Ovary (tissue), 9 donors: ENCODE measurements around the gene TRIOBP. TPM values are rescaled to one million over a fixed set of nuclear protein-coding genes. Genes with fewer than 3 reads are reported as not detected.

Experiments used
- DNase-seq, 5 donors: peaks; one replicate each; pipeline ENCODE4 v3.0.0-alpha.2; 2019 to 2020
- H3K27ac ChIP-seq, 2 donors: fragments of 200-600 bp; one replicate each; pipeline versions ENCODE4 v1.5.1 to v1.8.0; 2019 to 2022
- H3K27me3 ChIP-seq: fragments of 200-600 bp; one replicate; pipeline ENCODE4 v1.8.0; 2022
- H3K36me3 ChIP-seq: fragments of 200-600 bp; sonication (generic); one replicate; pipeline ENCODE4 v1.5.1; 2019
- H3K4me1 ChIP-seq: one replicate; pipeline ENCODE4 v1.8.1; 2013; ENCODE audit warnings: mild to moderate bottlenecking, moderate library complexity; ENCODE audit not compliant: insufficient read depth
- H3K4me3 ChIP-seq: fragments of 200-600 bp; sonication (generic); one replicate; pipeline ENCODE4 v1.5.1; 2017
- H3K9me3 ChIP-seq, 2 donors: fragments of 200-600 bp in 1 of 2; sonication (generic) in 1 of 2; one replicate each; pipeline versions ENCODE4 v1.5.1 to v1.8.1; 2013 to 2019; ENCODE audit warnings: mild to moderate bottlenecking in 1 of 2, moderate library complexity in 1 of 2
- EP300 ChIP-seq: sonication (generic); formaldehyde crosslinking; IDR thresholded peaks from one replicate; pipeline ENCODE4 v1.6.1; 2017; ENCODE audit warnings: antibody characterized with exemption
- POLR2A ChIP-seq: fragments of 450-650 bp; IDR thresholded peaks from one replicate; pipeline ENCODE4 v1.6.1; 2017; ENCODE audit warnings: antibody characterized with exemption, mild to moderate bottlenecking, moderate library complexity
- WGBS, 3 donors: extraction: QIAGEN DNeasy Blood & Tissue Kit in 1 of 3; methylation state at CpG; one replicate each; pipeline versions ENCODE4 v1.1.5 to v1.1.7; 2013 to 2017; 5-methylcytosine and 5-hydroxymethylcytosine counted together
- intact Hi-C, 4 donors: fragments of 100-400 bp; cut with DNase I; formaldehyde crosslinking; loops; one replicate each; pipeline versions ENCODE4 v1.11.0 to v1.15.1; 2022 to 2023
- polyA plus RNA-seq, 2 donors: library from polyadenylated mRNA; stranded (reverse); fragments of 200-250 nt in 1 of 2; fragments of 350-450 nt in 1 of 2; fragmentation: Illumina TruSeq in 1 of 2; extraction: RNeasy Lipid Tissue Mini Kit (QIAGEN cat#74804) in 1 of 2; gene quantifications; one replicate each; pipeline ENCODE4 v1.2.3, GENCODE V29; 2013 to 2014
- total RNA-seq, 7 donors: library from RNA; depleted of rRNA in 2 of 7; stranded (reverse); fragments of >200 nt in 2 of 7; fragmentation: NEBNext Ultra II Directional in 3 of 7; extraction: Animal tissue kit (Norgen Biotek cat#: 25700) in 3 of 7; gene quantifications; one replicate each; pipeline versions ENCODE4 v1.1.0 to v1.2.4, GENCODE V29; 2016 to 2023
- TF ChIP-seq, protein P1 (sequence below), 3 donors: fragments of 450-650 bp in 2 of 3; fragments of 200-600 bp in 1 of 3; IDR thresholded peaks; one replicate each; pipeline versions ENCODE4 v1.5.1 to v1.8.0; 2016 to 2022; ENCODE audit warnings: antibody characterized with exemption in 3 of 3, mild to moderate bottlenecking in 1 of 3
- donor health status: DM: no; HTN: no; CAD: no; lungs with moderate emphysema.
- donor health status: DM: no; HTN: no; CAD: no.
- donor health status: Bipolar disorder and iron deficiency.
- donor health status: DM: yes; HTN: yes; CAD: no.
- donor health status: DM: no; HTN: no; CAD: no.
- donor health status: DM: yes; HTN: yes; CAD: no.

Gene TRIOBP
- total and polyA plus RNA-seq, 9 donors: 19.5 to 175 (median 86.8) TPM

DNA sequence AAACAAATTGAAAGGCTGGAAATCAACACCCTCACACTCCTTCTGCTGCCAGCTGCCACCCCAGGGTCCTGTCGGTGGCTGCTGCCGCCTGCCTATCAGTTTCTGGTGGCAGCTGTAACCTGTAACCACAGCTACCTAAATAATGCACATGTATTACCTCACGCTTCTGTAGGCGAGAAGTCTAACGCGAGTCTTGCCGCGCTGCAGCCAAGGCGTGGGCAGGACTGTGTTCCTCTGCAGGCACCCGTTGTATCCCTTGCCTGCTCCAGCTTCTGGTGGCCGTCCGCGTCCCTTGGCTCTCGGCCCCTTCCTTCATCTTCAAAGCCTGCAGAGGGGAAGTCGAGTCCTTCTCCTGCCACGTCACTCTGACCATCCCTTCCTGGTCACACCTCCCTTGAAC lies 66.8 kb downstream of the TRIOBP start:
- no peaks in the 10 kb centered on the region for H3K27me3 ChIP-seq
- no peak overlapping the region for H3K4me3 ChIP-seq
- DNase-seq: no peak
- H3K4me1 ChIP-seq: no peaks in the 10 kb centered on the region
- TF ChIP-seq, protein P1, sequence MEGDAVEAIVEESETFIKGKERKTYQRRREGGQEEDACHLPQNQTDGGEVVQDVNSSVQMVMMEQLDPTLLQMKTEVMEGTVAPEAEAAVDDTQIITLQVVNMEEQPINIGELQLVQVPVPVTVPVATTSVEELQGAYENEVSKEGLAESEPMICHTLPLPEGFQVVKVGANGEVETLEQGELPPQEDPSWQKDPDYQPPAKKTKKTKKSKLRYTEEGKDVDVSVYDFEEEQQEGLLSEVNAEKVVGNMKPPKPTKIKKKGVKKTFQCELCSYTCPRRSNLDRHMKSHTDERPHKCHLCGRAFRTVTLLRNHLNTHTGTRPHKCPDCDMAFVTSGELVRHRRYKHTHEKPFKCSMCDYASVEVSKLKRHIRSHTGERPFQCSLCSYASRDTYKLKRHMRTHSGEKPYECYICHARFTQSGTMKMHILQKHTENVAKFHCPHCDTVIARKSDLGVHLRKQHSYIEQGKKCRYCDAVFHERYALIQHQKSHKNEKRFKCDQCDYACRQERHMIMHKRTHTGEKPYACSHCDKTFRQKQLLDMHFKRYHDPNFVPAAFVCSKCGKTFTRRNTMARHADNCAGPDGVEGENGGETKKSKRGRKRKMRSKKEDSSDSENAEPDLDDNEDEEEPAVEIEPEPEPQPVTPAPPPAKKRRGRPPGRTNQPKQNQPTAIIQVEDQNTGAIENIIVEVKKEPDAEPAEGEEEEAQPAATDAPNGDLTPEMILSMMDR (IDR thresholded peaks at IDR 0.05): no peak
- TF ChIP-seq POLR2A: no peak
- WGBS, 3 donors: 91 to 92% (median 91%) methylated on average over 16 of the region's 16 CpGs
- H3K9me3 ChIP-seq: no peaks in the 10 kb centered on the region
- intact Hi-C loops: no loop called here
- H3K27ac ChIP-seq: no peak overlapping the region
- no peaks in the 10 kb centered on the region for H3K36me3 ChIP-seq

DNA sequence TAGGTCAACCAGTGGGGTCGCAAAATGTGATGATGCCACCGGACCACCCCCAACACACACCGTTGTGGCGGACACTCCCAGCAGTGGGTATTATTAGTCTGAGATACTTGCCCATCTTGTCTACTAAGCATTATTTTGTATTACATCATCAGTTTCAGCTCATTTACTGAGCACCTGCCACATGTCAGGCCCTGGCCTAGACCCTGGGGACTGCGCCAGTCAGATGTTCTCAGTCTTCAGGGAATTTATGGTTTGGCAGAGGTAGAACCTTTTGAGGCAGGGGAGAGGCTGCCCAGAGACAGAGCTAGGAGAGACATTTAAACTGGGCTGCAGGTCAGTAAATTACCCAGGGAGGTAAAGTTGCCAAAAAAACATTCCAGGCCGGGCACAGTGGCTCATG lies 67.8 kb downstream of the TRIOBP start:
- TF ChIP-seq, protein P1 (IDR thresholded peaks at IDR 0.05): no peak
- TF ChIP-seq POLR2A: no peak
- no peak for TF ChIP-seq EP300
- H3K36me3 ChIP-seq: no peaks in the 10 kb centered on the region
- DNase-seq: peak in 1 of 5 donors; percentile 48
- no peaks in the 10 kb centered on the region for H3K9me3 ChIP-seq
- no peaks in the 10 kb centered on the region for H3K27me3 ChIP-seq
- intact Hi-C loops: no loop called here
- H3K27ac ChIP-seq: no peak overlapping the region
- no peaks in the 10 kb centered on the region for H3K4me1 ChIP-seq
- no peak overlapping the region for H3K4me3 ChIP-seq
- 64 to 71% (median 67%) methylated on average over 6 of the region's 6 CpGs for WGBS, 3 donors

- Histone ChIP-seq H3K27ac (no peak overlapping the region), H3K4me1 (no peaks in the 10 kb centered on the region), H3K9me3 (no peaks in the 10 kb centered on the region), H3K27me3 (no peaks in the 10 kb centered on the region), H3K4me3 (no peak overlapping the region), H3K36me3 (no peaks in the 10 kb centered on the region)
- 86 to 90% (median 90%) methylated on average over 13 of the region's 13 CpGs for WGBS, 3 donors
- DNase-seq: no peak
- intact Hi-C loops: no loop called here
- TF ChIP-seq, protein P1 (IDR thresholded peaks at IDR 0.05): no peak
- TF ChIP-seq POLR2A: no peak
- no peak for TF ChIP-seq EP300
Measured at GRCh38 chr22:37765498-37765897, 68.7 kb downstream of the TRIOBP start.

DNA sequence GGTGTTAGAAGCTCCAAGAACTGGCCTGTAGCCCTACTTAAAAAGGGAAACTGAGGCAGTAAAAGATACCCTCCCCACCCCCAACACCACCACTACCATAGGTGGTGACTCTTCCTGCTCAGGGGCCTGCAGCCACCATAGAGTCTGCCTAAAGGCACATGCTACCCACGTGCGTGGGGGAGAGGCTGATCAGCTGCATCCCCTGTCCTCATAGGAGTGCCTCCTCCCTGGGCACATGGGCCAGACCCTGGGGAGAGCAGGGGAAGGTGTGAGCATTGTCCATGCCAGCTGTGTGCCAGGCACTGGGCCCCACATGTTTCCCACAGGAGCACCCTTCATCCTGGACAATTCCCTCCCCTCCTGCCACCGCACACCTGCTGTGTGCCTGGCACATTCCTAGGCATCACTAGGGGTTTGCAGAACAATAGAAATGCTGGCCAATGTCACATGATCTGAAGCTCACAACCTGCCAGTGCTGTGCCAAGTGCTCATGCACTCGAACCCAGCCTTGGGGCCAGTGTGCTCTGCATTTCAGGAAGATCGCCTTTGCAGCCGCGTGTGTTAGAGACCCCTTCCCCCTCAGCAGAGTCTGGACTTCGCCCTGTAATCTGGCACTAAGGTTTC lies 69.2 kb downstream of the TRIOBP start:
- intact Hi-C loops: no loop called here
- Histone ChIP-seq H3K36me3 (no peaks in the 10 kb centered on the region), H3K27me3 (no peaks in the 10 kb centered on the region), H3K27ac (no peak overlapping the region), H3K4me1 (no peaks in the 10 kb centered on the region), H3K9me3 (no peaks in the 10 kb centered on the region), H3K4me3 (no peak overlapping the region)
- DNase-seq: no peak
- 84 to 87% (median 85%) methylated on average over 8 of the region's 8 CpGs for WGBS, 3 donors
- TF ChIP-seq, protein P1 (IDR thresholded peaks at IDR 0.05): no peak
- TF ChIP-seq EP300 (no peak), POLR2A (no peak)
